DMS53 treated with DMSO at 0.1 percent for 48 hours (cell line): Measurements from ENCODE around the gene KIAA1755.

ENCODE experiments used
- DNase-seq: peaks from one replicate; lab custom pipeline; 2025; ENCODE audit not compliant: unreplicated experiment; lab: John Stamatoyannopoulos, UW

Gene KIAA1755

DNA sequence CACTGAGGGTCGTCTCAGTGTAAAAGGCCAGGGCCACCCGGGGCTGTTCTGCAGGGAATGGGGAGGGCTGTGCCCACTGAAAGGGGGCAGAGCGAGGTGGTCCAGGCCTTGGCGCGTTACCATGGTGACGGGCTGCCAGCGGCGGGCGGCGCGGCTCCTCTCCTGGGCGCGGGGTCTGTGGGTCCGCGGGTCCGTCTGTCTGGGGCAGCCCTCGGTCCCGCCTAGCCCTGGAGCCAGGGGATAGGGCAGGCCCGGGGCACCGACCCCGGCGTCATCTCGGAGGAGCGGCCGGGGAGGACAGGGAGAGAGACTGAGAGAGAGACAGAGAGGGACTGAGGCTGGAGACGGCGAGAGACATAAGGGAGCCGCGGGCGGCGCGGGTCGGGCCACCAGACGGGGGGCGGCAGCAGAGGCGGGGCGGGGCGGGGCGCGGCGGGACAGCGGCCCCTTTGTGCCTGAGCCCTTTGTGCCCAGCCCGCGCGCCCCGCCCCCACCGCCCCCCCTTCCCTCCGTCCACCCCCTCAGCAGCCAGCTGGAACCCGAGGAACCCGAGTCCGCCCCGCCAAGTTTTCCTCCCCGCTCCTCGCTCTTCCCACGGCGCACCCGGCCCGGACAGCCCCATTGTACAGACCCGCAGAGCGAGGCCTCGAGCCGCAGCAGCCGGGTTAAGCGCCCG lies at the start of gene KIAA1755:
TSS of gene KIAA1755 (minus strand) at position 358 of the 676 bp plus-strand sequence. CDS start at position 123, 235 bp downstream.
- no peak for DNase-seq

DNA sequence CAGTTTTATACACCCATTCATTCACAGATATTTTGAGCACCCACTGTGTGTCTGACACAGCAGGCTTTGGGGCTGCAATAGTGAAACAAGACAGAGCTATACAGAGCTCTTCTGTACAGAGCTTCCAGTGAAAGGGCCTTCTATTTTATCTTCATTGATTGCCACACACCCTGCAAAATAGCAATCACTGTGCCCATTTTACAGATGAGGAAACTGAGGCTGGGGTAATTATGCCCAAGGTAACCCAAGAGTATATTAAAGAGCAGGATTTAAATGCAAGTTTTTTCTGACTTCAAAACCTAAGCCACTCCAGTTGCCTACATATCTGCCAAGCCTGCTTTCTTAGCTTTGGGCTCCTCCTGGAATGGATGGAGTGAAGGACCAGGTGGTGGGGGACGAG lies 47.9 kb upstream of the KIAA1755 start:
- DNase-seq = no peak

DNA sequence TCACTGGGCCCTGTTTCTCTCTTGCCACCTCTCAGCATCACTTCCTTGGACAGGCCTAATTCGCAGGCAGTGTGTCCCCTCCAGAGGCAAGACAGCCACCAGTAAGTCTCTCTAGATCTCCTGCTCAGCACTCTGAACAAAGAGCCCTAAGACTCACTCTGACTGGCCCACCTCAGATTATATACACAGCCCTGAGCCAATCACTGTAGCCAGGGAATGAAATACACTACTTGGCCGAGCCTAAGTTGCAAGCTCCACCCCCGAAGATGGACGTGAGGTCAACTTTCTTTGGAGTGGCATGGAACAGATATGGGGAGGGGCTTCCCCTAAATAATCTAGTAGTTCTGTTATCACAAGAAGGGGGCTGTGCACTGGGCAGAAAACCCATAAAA lies 47.5 kb upstream of the KIAA1755 start:
- DNase-seq = no peak

GRCh38 chr20:38307371-38308046 lies 47.0 kb upstream of the KIAA1755 start:
- DNase-seq = no peak

- no peak for DNase-seq
Observed at GRCh38 chr20:38306379-38306778, 45.8 kb upstream of the KIAA1755 start.

- DNase-seq = no peak
Observed at GRCh38 chr20:38305541-38305940, 45.0 kb upstream of the KIAA1755 start.

- DNase-seq = peak; percentile 5
Observed at GRCh38 chr20:38304845-38305447, 44.4 kb upstream of the KIAA1755 start.

DNA sequence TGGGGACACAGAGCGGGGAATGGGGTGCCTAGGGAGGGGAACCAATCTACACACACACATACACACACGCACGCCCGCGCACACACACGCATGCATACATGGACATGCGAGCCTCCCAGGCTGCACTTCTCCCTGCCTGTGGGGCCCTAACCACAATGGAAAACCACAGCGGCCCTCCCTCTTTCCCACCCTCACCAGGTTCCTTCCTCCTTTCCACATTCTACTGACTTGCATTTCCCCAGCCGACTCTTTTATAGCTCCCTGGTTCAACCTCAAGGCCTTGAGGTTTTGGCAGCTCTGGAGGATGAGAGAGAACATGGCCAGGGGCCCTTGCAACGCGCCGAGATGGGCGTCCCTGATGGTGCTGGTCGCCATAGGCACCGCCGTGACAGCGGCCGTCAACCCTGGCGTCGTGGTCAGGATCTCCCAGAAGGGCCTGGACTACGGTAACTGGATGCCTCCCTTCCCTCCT lies 43.4 kb upstream of the KIAA1755 start, which contains the start of gene BPI:
TSS of gene BPI (plus strand) at position 249 of the 472 bp plus-strand sequence. CDS start at position 317, 68 bp downstream.
- no peak for DNase-seq

- no peak for DNase-seq
Observed at GRCh38 chr20:38302786-38303185, 42.3 kb upstream of the KIAA1755 start.

DNA sequence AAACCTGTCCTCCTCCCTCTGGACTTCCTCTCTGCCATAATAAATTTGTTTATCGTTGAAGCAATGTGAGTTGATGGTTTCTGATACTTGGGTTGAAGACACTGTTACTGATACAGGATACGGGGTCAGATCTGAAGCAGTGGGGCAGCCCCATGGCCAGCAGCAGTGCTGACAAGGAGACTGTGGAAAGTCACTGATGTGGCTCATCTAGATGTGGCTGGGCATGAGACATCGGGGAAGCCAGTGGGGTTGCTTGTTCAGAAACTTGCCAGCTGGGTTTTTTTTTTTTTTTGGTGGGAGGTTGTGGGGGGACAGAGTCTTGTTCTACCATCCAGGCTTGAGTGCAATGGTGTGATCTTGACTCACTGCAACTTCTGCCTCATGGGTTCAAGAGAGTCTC lies 40.8 kb upstream of the KIAA1755 start:
- DNase-seq = no peak

DNA sequence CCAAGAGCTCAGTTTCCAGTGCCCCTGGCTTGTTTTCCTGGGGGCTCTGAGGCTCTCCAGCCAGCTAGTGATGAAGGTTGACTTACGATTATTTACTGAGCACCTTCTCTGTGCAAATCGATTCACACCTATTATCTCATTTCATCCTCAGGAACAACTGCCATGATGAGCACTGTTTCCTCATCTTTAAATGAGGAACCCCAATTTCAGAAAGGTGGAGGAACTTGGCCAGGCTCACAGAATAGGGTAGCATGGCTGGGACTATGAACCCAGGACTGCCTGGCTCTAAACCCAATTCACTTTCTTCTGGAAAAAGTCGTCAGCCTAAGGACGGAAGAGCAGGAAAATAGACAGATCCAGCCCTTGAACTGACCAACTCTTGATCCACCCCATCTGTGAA lies 39.9 kb upstream of the KIAA1755 start:
- no peak for DNase-seq

GRCh38 chr20:38299963-38300362 lies 39.4 kb upstream of the KIAA1755 start:
- peak; percentile 40 for DNase-seq

DNA sequence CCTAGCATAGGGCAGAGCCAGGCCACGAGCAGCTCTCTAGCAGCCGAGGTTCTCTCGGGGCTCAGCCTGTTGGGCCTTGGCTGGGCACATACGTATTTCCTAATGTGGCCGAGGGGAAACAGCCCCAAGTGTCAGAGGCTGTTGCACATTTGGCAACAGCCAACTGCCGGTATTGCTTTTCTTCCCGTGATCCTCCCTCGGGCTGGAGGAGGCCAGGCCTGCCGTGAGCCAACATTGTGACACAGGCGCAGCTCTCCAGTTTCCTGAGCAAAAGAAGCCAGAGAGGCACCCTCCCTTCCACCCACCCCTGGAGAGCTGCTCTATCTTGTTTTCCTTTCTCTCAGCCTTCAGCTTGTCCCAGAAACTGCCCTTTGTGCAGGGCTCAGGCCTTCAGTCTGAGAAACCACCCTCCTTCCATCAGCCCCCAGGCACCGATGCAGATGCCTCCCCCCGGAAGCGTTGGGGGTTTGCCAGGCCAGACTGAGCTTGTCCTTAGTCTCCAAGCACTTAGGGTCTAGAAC lies 38.3 kb upstream of the KIAA1755 start:
- no peak for DNase-seq

- DNase-seq = no peak
Observed at GRCh38 chr20:38297916-38298674, 37.6 kb upstream of the KIAA1755 start.

- no peak for DNase-seq
Observed at GRCh38 chr20:38296433-38296832, 35.9 kb upstream of the KIAA1755 start.

- no peak for DNase-seq
Observed at GRCh38 chr20:38295811-38296210, 35.3 kb upstream of the KIAA1755 start.

GRCh38 chr20:38294076-38294591 lies 33.6 kb upstream of the KIAA1755 start:
- no peak for DNase-seq

DNA sequence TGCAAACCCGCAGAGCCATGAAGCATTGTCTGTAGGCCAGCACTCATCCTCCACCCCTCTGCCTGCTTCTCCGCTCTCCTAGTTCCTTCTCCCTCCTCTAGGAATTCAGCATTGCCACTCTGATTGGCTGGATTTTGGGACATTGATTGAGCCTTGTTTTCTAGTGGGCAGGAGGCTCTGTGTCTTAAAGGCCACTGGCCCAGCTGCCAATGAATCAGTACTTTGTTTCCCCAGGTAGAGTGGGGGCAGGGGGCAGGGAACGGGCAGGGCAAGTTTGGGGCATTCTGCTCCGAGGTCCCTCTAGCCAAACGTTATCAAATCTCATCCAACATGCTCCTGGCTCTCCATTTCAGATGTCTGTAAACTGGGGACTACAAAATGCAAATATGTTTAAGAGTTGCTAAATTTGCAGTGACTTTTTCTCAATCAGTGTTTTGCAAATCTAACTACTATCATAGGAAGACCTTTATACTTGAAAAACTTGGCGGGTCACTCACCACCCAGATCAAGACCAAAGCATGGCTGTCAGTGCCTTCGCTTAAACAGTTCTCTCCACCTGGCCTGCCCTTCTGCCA lies 33.0 kb upstream of the KIAA1755 start:
- DNase-seq = no peak

GRCh38 chr20:38291966-38292365 lies 31.4 kb upstream of the KIAA1755 start:
- no peak for DNase-seq
